ENCODE results near the gene TBC1D9. TPM values are rescaled to one million over a fixed set of nuclear protein-coding genes. Genes with fewer than 3 reads are reported as not detected.

TBC1D9 gene
- total RNA-seq, 4 donors from 2014 or later, result 1.5 to 3.5 (median 2.2) TPM

DNA sequence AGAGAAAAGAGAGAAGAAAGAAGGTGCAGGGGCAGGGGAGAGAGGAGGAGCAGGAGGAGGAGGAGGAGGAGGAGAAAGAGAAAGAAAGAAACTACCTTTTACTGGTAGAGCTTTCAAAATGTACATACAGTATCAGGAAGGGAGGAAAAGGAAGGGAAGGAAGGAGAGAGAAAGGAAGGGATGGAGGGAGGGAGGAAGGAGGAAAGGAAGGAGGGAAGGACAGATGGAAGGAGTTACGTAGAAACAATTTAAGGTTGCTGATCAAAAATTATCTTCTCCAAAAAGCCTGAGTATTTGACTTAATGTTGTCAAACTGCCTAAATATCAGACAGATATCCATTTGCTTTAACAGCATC lies 13.4 kb downstream of the TBC1D9 start:
- Histone ChIP-seq H3K27ac (no peak overlapping the region), H3K4me1 (no peaks in the 10 kb centered on the region), H3K27me3 (no peaks in the 10 kb centered on the region), H3K9me3 (no peaks in the 10 kb centered on the region), H3K4me3 (no peak overlapping the region), H3K36me3 (no peaks in the 10 kb centered on the region)
- TF ChIP-seq CTCF (IDR thresholded peaks at IDR 0.05 in 4 of 5, conservative IDR thresholded peaks at IDR 0.05 in 1 of 5), result no peak
- in situ Hi-C loops (cut with MboI; ENCODE audit: low sequenced_read_pairs in 4 of 4) (no loop called here), intact Hi-C loops (cut with DNase I; ENCODE audit: low total_unique reads) (no loop called here)
- DNase-seq, result no peak
- no peak for ATAC-seq

DNA sequence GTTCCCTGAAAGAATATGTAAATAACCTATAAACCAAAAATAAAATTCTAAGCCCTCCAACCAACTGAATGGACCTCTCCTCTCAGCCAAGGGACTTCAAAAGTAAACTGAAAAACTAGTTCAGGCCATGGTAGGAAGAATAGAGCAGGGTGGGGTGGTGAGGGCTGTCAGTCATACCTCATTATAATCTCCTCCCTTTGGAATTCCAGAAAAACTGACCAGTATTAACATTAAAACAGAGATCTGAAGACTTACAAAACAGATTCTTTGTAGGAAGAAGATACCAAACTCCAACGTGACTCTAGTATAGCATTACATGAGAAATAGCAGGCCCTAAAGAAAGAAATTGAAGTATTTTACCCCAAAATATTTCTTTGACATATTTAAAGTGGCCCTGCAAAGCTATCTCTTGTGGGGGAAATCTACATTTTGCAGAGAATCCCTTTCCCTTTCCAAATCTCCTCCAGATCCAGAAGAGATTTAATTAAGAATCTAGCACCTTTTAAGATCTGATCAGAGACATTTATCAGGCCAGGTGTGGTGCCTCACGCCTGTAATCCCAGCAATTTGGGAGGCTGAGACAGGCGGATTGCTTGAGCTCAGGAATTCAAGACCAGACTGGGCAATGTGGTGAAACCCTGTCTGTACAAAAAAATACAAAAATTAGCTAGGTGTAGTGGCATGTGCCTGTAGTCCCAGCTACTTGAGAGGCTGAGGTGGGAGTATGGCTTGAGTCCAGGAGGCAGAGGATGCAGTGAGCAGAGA lies 15.1 kb downstream of the TBC1D9 start:
- in situ Hi-C loops (cut with MboI; ENCODE audit: low sequenced_read_pairs in 4 of 4), result no loop called here
- no peaks in the 10 kb centered on the region for H3K36me3 ChIP-seq
- H3K27ac ChIP-seq, result no peak overlapping the region
- ATAC-seq (no peak), DNase-seq (no peak)
- H3K4me1 ChIP-seq, result no peaks in the 10 kb centered on the region
- TF ChIP-seq POLR2A (IDR thresholded peaks at IDR 0.05), result no peak
- no peak for TF ChIP-seq CTCF (IDR thresholded peaks at IDR 0.05 in 4 of 5, conservative IDR thresholded peaks at IDR 0.05 in 1 of 5)
- intact Hi-C loops (cut with DNase I; ENCODE audit: low total_unique reads), result no loop called here
- H3K9me3 ChIP-seq, result no peaks in the 10 kb centered on the region
- no peaks in the 10 kb centered on the region for H3K27me3 ChIP-seq
- H3K4me3 ChIP-seq, result no peak overlapping the region

- Histone ChIP-seq H3K4me3 (no peak overlapping the region), H3K36me3 (no peaks in the 10 kb centered on the region), H3K27me3 (no peaks in the 10 kb centered on the region), H3K9me3 (no peaks in the 10 kb centered on the region), H3K4me1 (no peaks in the 10 kb centered on the region), H3K27ac (no peak overlapping the region)
- DNase-seq (no peak), ATAC-seq (no peak)
- no peak for TF ChIP-seq POLR2A (IDR thresholded peaks at IDR 0.05)
- TF ChIP-seq CTCF (IDR thresholded peaks at IDR 0.05 in 4 of 5, conservative IDR thresholded peaks at IDR 0.05 in 1 of 5), result no peak
- in situ Hi-C loops (cut with MboI; ENCODE audit: low sequenced_read_pairs in 4 of 4) (no loop called here), intact Hi-C loops (cut with DNase I; ENCODE audit: low total_unique reads) (no loop called here)
Measured at GRCh38 chr4:140740422-140740821, 15.8 kb downstream of the TBC1D9 start.

- H3K27me3 ChIP-seq, result no peaks in the 10 kb centered on the region
- no peaks in the 10 kb centered on the region for H3K9me3 ChIP-seq
- no peaks in the 10 kb centered on the region for H3K4me1 ChIP-seq
- no peak for TF ChIP-seq CTCF (IDR thresholded peaks at IDR 0.05 in 4 of 5, conservative IDR thresholded peaks at IDR 0.05 in 1 of 5)
- TF ChIP-seq POLR2A (IDR thresholded peaks at IDR 0.05), result no peak
- H3K4me3 ChIP-seq, result no peak overlapping the region
- no peak overlapping the region for H3K27ac ChIP-seq
- in situ Hi-C loops (cut with MboI; ENCODE audit: low sequenced_read_pairs in 4 of 4) (no loop called here), intact Hi-C loops (cut with DNase I; ENCODE audit: low total_unique reads) (no loop called here)
- H3K36me3 ChIP-seq, result no peaks in the 10 kb centered on the region
- DNase-seq (no peak), ATAC-seq (no peak)
Measured at GRCh38 chr4:140739971-140740370, 16.2 kb downstream of the TBC1D9 start.

DNA sequence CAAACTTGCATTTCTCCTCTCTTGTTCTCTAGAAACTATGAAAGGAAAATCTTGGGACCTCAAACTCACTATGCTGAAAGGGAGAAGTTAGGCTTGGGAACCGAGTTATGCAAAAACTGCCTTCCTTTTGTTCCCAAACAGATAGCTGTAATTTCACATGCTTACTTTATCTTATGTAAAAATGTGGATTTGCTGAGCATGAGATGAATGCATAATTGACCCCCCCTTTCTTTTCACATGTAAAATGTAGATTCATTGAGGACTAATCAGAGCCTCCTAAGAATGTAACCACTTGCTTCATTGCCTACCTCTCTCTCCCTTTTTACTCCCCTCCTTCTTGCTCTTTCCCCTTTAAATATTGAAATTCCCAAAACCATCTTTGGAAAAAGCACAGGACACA lies 18.0 kb downstream of the TBC1D9 start:
- no peaks in the 10 kb centered on the region for H3K9me3 ChIP-seq
- TF ChIP-seq CTCF (IDR thresholded peaks at IDR 0.05 in 4 of 5, conservative IDR thresholded peaks at IDR 0.05 in 1 of 5) (no peak), POLR2A (IDR thresholded peaks at IDR 0.05) (no peak)
- no peaks in the 10 kb centered on the region for H3K4me1 ChIP-seq
- no peak for ATAC-seq
- H3K27me3 ChIP-seq, result no peaks in the 10 kb centered on the region
- intact Hi-C loops (cut with DNase I; ENCODE audit: low total_unique reads), result no loop called here
- H3K36me3 ChIP-seq, result no peaks in the 10 kb centered on the region
- no peak overlapping the region for H3K4me3 ChIP-seq
- DNase-seq, result no peak
- in situ Hi-C loops (cut with MboI; ENCODE audit: low sequenced_read_pairs in 4 of 4), result no loop called here
- no peak overlapping the region for H3K27ac ChIP-seq
